ENCODE measurements around the gene CYP1A1. TPM values are rescaled to one million over a fixed set of nuclear protein-coding genes. Genes with fewer than 3 reads are reported as not detected.

CYP1A1 gene, protein sequence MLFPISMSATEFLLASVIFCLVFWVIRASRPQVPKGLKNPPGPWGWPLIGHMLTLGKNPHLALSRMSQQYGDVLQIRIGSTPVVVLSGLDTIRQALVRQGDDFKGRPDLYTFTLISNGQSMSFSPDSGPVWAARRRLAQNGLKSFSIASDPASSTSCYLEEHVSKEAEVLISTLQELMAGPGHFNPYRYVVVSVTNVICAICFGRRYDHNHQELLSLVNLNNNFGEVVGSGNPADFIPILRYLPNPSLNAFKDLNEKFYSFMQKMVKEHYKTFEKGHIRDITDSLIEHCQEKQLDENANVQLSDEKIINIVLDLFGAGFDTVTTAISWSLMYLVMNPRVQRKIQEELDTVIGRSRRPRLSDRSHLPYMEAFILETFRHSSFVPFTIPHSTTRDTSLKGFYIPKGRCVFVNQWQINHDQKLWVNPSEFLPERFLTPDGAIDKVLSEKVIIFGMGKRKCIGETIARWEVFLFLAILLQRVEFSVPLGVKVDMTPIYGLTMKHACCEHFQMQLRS
- not detected for total RNA-seq

DNA sequence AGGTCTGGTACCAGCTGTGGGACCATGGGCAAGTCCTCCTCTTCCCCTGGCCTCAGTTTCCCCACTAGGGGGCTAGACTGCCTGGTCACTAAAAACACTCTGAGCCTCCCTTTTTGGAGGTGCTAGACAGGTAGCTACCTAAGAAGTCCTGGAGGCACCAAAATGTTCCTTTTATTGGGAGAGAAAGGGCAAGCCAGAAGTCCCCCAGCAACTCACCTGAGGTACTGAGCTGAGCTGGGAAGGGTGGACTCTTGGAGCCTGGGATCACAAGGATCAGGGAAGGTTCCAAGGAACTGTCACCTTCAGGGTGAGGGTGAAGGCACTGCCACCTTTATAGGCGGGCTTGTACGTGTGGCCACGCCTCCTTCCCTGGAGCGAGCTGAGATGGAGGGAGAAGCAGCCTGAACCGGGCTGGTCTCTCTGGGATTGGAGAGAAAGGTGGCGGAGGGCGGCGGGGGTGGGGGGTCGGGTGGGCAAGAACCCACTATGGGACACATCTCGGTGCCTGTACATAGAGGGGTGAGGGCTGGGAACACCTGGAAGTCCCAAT, at the start of gene CYP1A1:
TSS of gene CYP1A1 (minus strand) at position 304 of the 550 bp plus-strand sequence. CDS start 2,431 bp downstream, outside the sequence.
- no peak for DNase-seq (ENCODE audit: low spot score)

DNA sequence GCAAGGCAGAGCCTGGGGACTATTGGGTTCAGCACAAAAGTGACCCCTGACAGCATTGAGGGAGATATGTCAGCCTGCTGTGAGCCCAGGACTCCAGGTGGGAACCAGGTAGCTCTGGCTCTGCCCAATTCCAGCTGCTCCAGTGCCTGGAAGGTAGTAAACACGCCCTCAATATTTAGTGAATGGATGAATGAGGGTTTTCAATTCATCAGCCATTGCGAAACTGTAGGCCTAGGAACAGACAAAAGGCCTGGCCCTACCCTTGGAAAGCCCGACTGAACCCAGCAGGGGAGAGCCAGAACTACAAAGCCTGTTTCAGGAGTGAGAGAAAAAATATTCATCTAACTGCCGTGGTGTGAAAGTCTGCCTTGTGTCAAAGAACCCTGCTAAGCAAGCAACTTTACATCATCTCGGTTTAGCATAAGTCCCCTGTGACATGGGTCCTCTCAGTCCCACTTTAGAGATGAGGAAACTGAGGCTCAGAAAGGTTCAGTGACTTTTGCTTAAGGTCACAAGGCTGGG, 48.5 kb upstream of the CYP1A1 start:
- no peak for DNase-seq (ENCODE audit: low spot score)

DNA sequence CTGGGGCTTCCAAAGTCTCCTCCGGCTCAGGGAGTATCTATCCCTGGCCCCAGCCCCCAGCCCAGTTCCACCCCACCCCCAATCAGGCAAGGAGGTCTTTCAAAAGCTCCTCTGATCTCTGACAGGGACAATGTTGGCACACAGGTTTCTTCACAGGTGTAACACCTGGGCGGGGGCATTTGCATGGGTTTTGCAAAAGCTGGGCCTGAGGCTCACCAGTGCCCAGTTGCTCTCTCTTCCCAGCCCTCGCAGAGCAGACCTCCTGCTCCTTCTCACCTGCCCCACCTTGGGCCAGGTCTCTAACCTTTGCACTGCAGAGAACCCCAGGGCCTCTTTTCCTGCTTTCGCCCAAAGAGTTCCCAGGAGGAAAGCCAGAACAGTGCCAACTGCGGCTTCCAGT, 48.0 kb upstream of the CYP1A1 start:
- no peak for DNase-seq (ENCODE audit: low spot score)

DNA sequence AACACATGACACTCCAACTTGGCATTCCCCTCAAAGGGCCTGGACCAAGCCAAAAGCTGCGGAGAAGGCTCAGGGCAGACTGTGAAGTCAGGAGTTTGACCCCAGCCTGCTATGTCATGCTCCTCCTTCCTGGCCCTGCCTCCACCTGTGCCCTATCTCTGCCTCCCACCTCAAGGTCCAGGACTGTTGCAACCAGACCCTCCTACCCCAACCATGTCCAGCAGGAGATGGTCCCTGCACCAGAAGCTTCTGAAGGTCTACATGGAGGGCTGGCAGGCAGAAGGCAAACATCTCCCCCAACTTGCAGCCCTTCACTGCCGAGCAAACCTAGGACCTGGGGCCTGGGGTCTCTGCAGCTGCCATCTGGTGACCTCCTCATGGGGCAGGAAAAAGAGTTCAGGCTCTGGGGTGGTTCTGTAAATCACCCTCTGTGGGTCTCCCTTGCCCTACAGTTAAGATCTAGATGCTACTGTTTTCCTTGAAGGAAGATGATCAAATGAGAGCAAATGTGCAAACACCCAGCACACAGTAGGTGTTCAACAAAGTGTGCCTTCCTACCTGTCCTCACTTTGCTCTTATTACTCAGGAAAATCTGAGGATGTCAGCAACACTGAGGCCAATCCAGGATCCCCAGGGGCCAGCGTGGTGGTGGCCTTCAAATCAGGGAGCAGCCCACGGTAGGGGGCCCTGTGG, 45.0 kb upstream of the CYP1A1 start:
- no peak for DNase-seq (ENCODE audit: low spot score)

DNA sequence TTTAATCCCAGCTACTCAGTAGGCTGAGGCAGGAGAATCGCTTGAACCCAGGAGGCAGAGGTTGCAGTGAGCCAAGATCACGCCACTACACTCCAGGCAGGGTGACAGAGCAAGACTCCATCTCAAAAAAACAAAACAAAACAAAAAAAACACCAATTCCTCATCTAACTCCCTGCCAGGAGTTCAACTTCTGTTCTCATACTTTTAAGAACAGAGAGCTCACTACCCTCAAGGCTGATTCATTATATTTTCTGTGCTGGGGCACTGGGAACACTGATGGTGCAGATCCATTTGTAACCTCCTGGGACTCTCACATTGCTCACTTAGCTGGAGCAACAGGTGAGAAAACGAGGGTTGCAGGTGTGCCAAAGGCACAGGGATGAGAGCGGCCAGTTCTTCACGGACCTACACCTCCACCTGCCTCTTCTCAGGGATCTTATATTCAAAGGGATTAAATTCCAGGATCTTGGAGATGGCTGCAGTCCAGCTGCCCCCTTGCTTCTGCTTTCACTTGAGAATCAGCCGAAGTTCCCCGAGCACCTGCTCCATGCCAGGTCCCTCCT, 44.2 kb upstream of the CYP1A1 start:
- no peak for DNase-seq (ENCODE audit: low spot score)

DNA sequence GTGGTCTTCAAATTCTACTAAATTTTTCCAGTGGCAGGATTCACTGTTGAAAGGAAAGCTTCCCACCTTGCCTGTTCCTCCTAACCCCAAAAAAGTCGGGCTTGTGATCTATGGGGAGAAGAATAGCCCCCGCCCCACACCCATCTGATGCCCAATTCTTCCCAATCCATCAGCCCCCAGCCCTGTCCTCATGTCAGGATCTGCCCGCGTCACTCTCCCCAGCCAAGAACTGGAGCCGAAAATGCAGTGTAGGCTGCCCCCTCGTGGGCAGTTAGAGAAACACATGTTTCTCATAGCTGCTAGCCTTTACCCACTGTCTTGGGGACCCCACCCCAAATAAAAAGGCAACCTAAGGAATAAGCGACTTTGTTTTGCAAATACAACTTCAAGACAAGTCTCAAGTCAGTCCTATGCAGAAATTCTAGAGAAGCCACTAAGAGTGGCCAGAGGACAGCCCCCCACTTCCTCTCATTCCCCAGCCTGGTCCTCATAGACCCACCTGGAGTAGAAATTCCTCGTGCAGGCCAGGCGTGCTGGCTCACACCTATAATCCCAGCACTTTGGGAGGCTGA, 43.5 kb upstream of the CYP1A1 start:
- no peak for DNase-seq (ENCODE audit: low spot score)

DNA sequence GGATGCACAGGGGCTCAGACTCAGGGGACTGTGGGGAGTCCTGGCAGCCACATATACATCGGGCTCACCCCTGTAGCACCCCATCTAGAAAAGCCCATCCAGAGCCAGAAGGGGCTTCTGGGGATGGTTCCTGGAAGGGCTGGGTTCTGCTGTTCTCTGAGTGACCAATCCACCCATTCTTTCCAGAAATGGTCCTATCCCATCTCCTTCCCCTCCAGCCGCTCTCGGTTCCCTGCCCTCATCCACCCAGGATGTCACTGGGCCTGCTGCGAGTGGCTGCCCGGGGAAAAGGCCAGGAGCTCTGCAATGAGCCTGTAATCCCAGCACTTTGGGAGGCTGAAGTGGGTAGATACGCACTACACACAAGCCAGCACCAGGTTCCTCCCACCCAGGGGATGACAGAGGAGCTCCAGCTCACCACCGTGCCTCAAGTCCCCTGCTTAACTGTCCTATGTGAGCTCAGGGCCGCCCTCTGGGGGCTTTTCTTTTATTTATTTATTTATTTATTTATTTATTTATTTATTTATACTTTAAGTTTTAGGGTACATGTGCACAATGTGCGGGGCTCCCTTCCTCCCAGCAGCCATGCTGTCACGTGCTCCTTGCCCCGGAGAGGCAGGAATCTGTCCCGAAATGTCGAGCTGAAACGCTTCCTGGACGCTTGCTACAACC, 42.9 kb upstream of the CYP1A1 start:
- no peak for DNase-seq (ENCODE audit: low spot score)

DNA sequence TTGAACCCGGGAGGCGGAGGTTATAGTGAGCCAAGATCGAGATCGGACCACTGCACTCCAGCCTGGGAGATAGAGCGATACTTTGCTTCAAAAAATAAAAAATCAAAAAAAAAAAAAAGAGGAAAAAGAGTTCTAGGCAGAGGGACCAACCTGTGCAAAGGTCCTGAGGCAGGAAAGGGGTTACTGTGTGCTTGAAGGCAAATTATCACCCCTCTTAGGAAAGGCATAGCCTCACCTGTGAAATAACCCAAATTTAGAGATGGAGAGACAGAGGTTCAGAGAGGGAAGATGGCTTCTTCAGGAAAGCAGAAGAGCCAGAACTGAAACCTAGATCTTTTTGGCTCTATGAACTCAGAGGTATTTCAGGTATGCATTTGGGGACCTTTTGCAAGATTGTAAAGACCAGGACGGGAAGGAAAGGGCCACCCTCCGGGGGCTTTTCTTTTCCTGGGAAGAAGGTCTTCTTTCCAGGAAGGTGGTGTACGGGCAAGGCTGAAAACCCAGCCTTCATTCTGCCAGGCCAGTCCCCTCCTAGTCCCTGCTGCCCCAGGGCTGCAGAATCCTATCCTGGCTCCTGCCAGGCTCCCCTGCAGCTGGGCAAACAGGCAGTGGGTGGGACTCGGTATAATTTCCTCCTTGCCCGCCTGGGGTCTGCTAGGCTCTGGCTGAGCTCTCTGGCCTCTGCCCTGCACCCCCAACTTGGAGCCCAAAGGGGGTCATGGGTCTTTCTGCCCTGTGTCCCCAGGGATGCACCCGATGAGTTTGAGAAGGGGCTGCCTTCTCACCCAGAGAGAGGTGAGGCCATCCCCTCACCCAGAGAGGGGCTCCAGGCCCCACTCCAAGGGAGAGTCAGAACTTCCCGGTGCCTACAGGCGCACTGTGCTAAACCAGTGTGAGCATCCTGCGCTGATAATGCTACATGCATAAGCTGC, 42.1 kb upstream of the CYP1A1 start:
- DNase-seq (ENCODE audit: low spot score), result no peak

DNA sequence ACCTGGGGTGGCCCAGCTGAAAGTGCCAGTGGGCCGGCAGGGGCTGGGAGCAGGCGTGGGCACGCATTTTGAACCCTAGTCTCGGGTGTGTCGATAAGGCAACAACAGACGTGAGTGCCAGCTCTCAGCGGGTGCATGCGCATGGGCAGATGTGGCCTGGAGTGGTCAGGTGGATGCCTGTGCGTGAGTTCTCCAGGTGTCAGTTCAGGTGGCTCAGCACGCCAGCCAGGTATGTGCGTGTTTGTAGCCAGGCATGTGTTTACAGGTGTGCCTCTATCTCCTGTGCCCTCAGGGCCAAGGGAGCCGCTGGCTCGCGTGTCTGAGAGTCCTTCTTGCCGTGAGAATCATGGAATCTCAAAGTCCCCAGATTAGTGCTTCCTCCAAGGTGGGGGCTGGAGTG, 38.1 kb upstream of the CYP1A1 start:
- no peak for DNase-seq (ENCODE audit: low spot score)

DNA sequence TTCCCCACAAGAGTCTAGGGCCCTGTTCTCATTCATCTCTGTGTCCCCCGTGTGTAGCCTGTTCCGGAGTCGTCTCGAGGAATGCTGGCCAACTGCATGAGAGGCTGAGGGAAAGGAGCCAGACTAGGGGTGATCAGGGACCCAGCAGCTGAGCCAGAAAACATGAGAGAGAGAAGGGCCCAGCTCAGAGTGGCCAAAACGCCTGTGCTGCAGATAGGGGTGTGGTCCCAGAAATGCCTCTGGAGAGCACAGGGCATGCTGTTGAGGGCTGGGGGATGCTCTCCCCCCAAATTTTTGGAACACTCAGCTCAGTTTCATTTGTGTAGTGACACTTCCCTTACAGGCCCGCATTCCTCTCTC, 37.4 kb upstream of the CYP1A1 start:
- no peak for DNase-seq (ENCODE audit: low spot score)

DNA sequence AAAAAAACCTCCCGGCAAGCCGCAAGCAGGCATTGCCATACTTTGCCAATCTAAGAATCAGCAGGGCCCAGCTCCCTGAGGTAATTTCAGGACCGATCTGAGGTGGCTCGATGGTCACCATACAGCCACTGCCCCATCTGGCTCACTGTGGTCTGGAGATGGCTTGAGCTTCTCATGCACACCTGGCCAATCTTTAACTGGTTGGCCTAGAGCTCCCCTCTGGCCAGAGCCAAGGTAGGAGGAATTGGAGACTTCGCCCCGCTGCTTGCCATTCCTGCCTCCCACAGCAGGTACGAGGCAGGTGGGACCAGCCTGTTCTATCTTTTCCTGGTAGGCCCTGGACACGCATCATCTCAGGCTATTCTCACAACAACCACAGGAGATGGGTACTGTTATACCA, 33.4 kb upstream of the CYP1A1 start:
- no peak for DNase-seq (ENCODE audit: low spot score)

DNA sequence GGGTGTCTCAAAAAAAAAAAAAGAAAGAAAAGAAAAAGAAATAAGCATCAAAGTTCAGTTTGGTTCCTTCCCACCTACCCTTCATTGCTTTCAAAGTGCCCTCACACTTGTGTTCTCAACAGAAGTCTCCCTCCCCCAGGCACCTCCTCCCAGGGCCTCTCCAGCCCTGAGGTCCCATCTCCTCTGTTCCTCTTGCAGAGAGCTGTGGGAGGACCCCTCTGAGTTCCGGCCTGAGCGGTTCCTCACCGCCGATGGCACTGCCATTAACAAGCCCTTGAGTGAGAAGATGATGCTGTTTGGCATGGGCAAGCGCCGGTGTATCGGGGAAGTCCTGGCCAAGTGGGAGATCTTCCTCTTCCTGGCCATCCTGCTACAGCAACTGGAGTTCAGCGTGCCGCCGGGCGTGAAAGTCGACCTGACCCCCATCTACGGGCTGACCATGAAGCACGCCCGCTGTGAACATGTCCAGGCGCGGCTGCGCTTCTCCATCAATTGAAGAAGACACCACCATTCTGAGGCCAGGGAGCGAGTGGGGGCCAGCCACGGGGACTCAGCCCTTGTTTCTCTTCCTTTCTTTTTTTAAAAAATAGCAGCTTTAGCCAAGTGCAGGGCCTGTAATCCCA, 29.4 kb upstream of the CYP1A1 start:
- no peak for DNase-seq (ENCODE audit: low spot score)

DNA sequence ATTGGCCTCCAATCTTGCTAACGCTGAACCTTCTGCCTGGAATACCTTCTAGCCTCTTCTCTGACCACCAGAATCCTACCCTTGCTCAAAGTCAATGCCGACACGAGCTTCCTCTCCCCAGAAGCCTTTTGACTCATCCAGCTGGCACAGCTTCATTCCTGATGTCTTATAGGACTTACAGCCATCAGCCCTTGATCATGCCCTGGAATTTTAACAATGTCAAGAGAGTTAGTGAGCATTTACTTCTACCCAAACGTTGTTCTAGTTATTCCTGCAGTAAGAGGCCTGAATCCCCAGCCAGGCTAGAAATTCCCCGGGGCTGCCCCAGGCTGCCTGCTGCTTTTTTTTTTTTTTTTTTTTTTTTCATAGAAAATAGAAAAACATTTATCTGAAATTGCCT, 27.2 kb upstream of the CYP1A1 start:
- no peak for DNase-seq (ENCODE audit: low spot score)

DNA sequence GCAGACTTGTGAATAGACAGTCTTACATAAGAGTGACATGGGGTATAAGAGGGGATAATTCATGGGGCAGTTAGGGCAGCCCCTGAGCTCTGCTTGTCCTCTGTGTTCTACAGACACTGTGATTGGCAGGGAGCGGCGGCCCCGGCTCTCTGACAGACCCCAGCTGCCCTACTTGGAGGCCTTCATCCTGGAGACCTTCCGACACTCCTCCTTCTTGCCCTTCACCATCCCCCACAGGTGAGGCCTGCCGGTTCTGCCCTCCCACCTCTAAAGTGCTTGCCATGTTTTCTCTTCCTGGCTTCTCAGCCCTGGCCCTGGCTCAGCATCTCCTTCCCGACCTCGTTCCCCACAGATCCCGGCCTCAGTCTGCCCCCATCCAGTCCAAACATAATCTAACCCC, 26.7 kb upstream of the CYP1A1 start:
- DNase-seq (ENCODE audit: low spot score), result no peak

DNA sequence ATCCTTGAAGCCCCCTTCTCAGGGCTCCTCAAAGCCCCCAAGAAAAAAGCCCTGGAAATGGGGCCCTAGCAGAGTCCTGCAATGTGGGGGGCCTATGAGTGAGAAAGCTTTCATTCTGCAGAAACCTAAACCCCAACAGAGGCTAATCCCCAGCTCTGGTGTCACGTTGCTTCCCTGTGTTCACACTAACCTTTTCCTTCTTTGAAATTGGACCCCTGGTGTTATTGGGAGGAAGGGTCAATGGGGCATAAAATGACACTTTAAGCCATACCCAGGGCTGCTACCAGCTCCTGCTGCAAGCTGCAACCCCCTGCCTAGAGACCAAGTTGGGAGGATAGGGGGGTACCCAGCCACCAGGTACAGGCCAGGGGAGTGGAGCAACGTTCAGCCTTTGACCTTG, 25.4 kb upstream of the CYP1A1 start:
- DNase-seq (ENCODE audit: low spot score), result no peak

DNA sequence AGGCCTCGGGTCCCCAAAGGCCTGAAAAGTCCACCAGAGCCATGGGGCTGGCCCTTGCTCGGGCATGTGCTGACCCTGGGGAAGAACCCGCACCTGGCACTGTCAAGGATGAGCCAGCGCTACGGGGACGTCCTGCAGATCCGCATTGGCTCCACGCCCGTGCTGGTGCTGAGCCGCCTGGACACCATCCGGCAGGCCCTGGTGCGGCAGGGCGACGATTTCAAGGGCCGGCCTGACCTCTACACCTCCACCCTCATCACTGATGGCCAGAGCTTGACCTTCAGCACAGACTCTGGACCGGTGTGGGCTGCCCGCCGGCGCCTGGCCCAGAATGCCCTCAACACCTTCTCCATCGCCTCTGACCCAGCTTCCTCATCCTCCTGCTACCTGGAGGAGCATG, 24.5 kb upstream of the CYP1A1 start:
- DNase-seq (ENCODE audit: low spot score), result no peak

DNA sequence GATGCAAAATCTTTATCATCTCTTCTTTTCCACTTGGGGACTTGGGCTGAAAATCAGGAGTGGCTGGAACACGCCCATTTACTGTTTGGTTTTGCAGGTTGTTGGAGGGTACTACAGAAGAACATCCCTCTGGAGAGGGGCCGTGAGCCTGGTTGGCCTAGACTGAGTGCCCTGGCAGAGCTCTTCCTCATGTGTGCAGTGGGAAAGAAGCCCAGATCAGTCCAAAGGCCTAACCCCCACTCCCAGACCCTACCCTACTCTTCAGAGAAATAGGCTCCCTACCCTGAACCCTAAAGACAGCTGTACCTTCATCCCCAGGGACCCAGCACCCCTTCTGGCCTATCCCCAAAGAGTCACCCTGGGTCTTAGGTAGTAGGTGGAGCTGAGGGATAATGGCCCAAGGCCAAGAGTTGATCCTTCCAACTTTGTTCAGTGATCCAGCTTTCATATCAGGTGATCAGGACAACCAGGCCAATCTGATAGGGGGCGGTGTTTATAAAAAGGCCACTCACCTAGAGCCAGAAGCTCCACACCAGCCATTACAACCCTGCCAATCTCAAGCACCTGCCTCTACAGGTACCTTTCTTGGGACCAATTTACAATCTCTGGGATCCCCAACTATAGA, 23.1 kb upstream of the CYP1A1 start, which contains the start of gene CYP1A2:
TSS of gene CYP1A2 (plus strand) at position 524 of the 625 bp plus-strand sequence. CDS start 894 bp downstream, outside the sequence.
- DNase-seq (ENCODE audit: low spot score), result no peak

DNA sequence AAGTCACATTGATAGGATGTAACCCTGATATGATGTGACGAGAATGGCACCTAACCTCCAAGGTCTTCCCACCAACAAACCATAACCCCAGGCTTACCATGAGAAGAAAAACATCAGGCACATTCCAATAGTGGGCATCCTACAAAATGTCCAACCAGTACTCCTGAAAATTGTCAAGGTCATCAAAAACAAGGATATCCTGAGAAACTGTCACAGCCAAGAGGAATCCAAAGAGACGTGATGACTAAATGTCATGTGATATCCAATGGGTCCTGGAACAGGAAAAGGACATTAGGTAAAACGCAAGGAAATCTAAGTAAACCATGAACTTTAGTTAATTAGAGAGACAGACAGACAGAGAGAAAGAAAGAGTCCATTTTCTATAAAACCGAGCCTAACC, 21.1 kb upstream of the CYP1A1 start:
- no peak for DNase-seq (ENCODE audit: low spot score)

DNA sequence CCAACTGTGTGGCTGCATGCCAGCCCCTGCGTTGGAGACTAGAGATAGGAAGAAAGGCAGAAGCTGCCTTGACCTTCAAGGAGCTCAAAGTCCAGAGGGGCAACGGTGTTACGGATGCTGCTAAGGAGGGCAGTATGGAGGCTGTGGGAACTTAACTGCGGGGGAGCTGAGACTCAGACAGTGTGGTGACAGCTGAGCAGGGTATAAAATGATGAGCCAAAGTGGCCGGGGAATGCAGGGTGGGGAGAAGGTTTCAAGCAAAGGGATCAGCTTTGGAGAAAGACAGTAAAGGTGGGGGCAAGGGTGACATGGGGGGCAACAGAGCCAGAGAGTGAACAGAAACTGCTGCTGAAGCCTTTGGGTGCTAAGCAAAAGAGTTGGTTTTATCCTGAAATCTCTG, 17.1 kb upstream of the CYP1A1 start:
- DNase-seq (ENCODE audit: low spot score), result no peak
